OCI-LY7 (cell line): ENCODE data around the gene ITIH4. TPM values are rescaled to one million over a fixed set of nuclear protein-coding genes. Genes with fewer than 3 reads are reported as not detected.

Source experiments
- BruUV-seq: library from RNA; stranded (reverse); fragments of 400-500 nt; replicated peaks from 2 replicates; lab custom pipeline; 2021; lab: Mats Ljungman, UMichigan
- CTCF ChIA-PET: fragments of 300-600 bp; sonication (Branson Sonifier 250); formaldehyde crosslinking; loops from one replicate; lab custom pipeline; 2022; ENCODE audit warnings: antibody characterized with exemption; ENCODE audit not compliant: unreplicated experiment; lab: Charles Lee
- POLR2A ChIA-PET: fragments of 300-600 bp; sonication (Branson Sonifier 250); formaldehyde crosslinking; loops from one replicate; lab custom pipeline; 2022; ENCODE audit warnings: antibody characterized with exemption; lab: Charles Lee
- DNase-seq: peaks from one replicate; pipeline ENCODE4 v3.0.0-alpha.2; 2015; ENCODE audit warnings: low spot score
- H2AFZ ChIP-seq: fragments of 200-600 bp; sonication (generic), shearing (Covaris generic); 2 replicates; pipeline ENCODE4 v1.6.1; 2014; ENCODE audit warnings: mild to moderate bottlenecking, antibody characterized with exemption, low read length, moderate library complexity
- H3K27ac ChIP-seq: fragments of 200-600 bp; sonication (generic); 2 replicates; pipeline ENCODE4 v1.5.1; 2014; ENCODE audit warnings: mixed run types, low read depth, mild to moderate bottlenecking, moderate library complexity, low read length, inconsistent platforms; ENCODE audit not compliant: poor library complexity, severe bottlenecking
- H3K36me3 ChIP-seq: fragments of 200-600 bp; sonication (generic); 2 replicates; pipeline ENCODE4 v1.6.1; 2014; ENCODE audit warnings: mild to moderate bottlenecking, antibody characterized with exemption, low read length, moderate library complexity, mixed read lengths; ENCODE audit not compliant: insufficient read depth
- H3K4me1 ChIP-seq: fragments of 200-600 bp; sonication (generic); 2 replicates; pipeline ENCODE4 v1.5.1; 2014; ENCODE audit warnings: mild to moderate bottlenecking, low read length; ENCODE audit not compliant: insufficient read depth, poor library complexity, severe bottlenecking
- H3K4me2 ChIP-seq: fragments of 200-600 bp; sonication (generic); 2 replicates; pipeline ENCODE4 v1.6.1; 2014; ENCODE audit warnings: mild to moderate bottlenecking, low read length
- H3K4me3 ChIP-seq: fragments of 200-600 bp; sonication (generic); 2 replicates; pipeline ENCODE4 v1.5.1; 2014; ENCODE audit warnings: mild to moderate bottlenecking, low read depth, low read length; ENCODE audit not compliant: poor library complexity, severe bottlenecking
- H3K79me2 ChIP-seq: fragments of 200-600 bp; sonication (generic); 2 replicates; pipeline ENCODE4 v1.6.1; 2016; ENCODE audit warnings: low read depth, mild to moderate bottlenecking, low read length, moderate library complexity, mixed read lengths; ENCODE audit not compliant: insufficient read depth
- H3K9me2 ChIP-seq: fragments of 200-600 bp; sonication (generic); 2 replicates; pipeline ENCODE4 v1.6.1; 2016; ENCODE audit warnings: mild to moderate bottlenecking, low read length, mixed read lengths; ENCODE audit not compliant: insufficient read depth
- H3K9me3 ChIP-seq: fragments of 200-600 bp; sonication (generic); 2 replicates; pipeline ENCODE4 v1.6.1; 2014; ENCODE audit warnings: mild to moderate bottlenecking, mixed run types, low read length, mixed read lengths
- H4K20me1 ChIP-seq: fragments of 200-600 bp; sonication (generic); 2 replicates; pipeline ENCODE4 v1.6.1; 2014; ENCODE audit warnings: mild to moderate bottlenecking, antibody characterized with exemption, low read length, moderate library complexity, mixed read lengths; ENCODE audit not compliant: insufficient read depth
- CTCF ChIP-seq: fragments of 200-600 bp; sonication (generic); conservative IDR thresholded peaks from 2 replicates; pipeline ENCODE4 v1.5.1; 2014; ENCODE audit warnings: mild to moderate bottlenecking, antibody characterized with exemption, low read length, moderate library complexity, mixed read lengths
- EZH2phosphoT487 ChIP-seq: fragments of 200-600 bp; sonication (generic); IDR thresholded peaks from 2 replicates; pipeline ENCODE4 v1.6.1; 2018; ENCODE audit warnings: low read depth, borderline replicate concordance, mild to moderate bottlenecking, mixed run types, antibody characterized with exemption, low read length, moderate library complexity, mixed read lengths
- intact Hi-C: fragments of 100-400 bp; cut with micrococcal nuclease; formaldehyde crosslinking; loops from one replicate; pipeline ENCODE4 v1.10.0; 2022; ENCODE audit not compliant: unreplicated experiment
- total RNA-seq, 2 experiments: library from RNA; depleted of rRNA in 1 of 2; stranded (reverse); fragments of >200 nt in 1 of 2; shearing (Covaris generic) in 1 of 2; gene quantifications; 2 replicates each; pipeline ENCODE4 v1.2.3, GENCODE V29; 2014 to 2022

Gene ITIH4
- total RNA-seq, 2 experiments from 2014 or later: 2.1 to 2.2 TPM

GRCh38 chr3:52792413-52792812 lies 38.1 kb downstream of the ITIH4 start:
- no peak overlapping the region for H3K27ac ChIP-seq
- intact Hi-C loops: no loop called here
- H2AFZ ChIP-seq: no peak overlapping the region
- no peaks in the 10 kb centered on the region for H4K20me1 ChIP-seq
- no peaks in the 10 kb centered on the region for H3K9me3 ChIP-seq
- no peak overlapping the region for H3K4me3 ChIP-seq
- no peaks in the 10 kb centered on the region for H3K4me1 ChIP-seq
- no peaks in the 10 kb centered on the region for H3K9me2 ChIP-seq
- H3K36me3 ChIP-seq: no peaks in the 10 kb centered on the region
- BruUV-seq: no TSS peak
- ChIA-PET POLR2A (interaction anchor here (0.6 to 1.1 kb wide), 3 partner anchors 27 to 161 kb away, joined by 3 to 4 read pairs (median 4); no protein-coding TSS in a partner anchor), CTCF (no interaction called here)
- H3K79me2 ChIP-seq: no peaks in the 10 kb centered on the region
- H3K4me2 ChIP-seq: no peak overlapping the region
- DNase-seq: peak; percentile 24
- peak; percentile 73 for TF ChIP-seq CTCF
- no peak for TF ChIP-seq EZH2phosphoT487

DNA sequence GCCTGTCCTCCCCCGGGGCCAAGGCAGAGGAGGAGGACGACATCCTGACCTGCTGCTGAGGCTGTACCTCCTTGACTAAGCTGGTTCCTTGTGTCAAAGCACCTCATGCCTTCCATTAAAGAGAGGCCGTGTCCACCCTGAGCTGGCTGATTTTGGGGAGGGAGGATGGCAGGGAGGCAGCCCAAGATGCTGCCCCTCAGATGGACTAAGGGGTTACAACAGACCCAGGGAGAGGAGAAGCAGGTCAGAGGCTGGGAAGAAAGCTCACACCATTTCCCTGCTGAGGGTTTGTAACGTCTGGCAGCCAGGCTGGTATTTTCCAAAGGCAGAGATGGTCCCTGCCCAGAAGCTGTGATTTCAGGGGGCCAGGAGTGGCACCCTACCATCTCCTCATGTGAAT lies 38.5 kb downstream of the ITIH4 start:
- H3K27ac ChIP-seq: no peak overlapping the region
- intact Hi-C loops: no loop called here
- BruUV-seq: no TSS peak
- H3K4me2 ChIP-seq: no peak overlapping the region
- H4K20me1 ChIP-seq: no peaks in the 10 kb centered on the region
- POLR2A ChIA-PET: interaction anchor here (0.6 to 1.1 kb wide), 2 partner anchors 27 to 161 kb away, joined by 3 to 4 read pairs; no protein-coding TSS in a partner anchor
- no peaks in the 10 kb centered on the region for H3K79me2 ChIP-seq
- H3K4me3 ChIP-seq: no peak overlapping the region
- H3K9me2 ChIP-seq: no peaks in the 10 kb centered on the region
- no peaks in the 10 kb centered on the region for H3K9me3 ChIP-seq
- H3K36me3 ChIP-seq: no peaks in the 10 kb centered on the region
- no peaks in the 10 kb centered on the region for H3K4me1 ChIP-seq
- CTCF ChIA-PET: interaction anchor here (0.6 kb wide), 1 partner anchor 151 kb away, joined by 3 read pairs; no protein-coding TSS in a partner anchor
- TF ChIP-seq EZH2phosphoT487: no peak
- no peak for TF ChIP-seq CTCF
- DNase-seq: no peak
- H2AFZ ChIP-seq: no peak overlapping the region

GRCh38 chr3:52791366-52791765 lies 39.1 kb downstream of the ITIH4 start:
- no peak for DNase-seq
- POLR2A ChIA-PET: no interaction called here
- Histone ChIP-seq H3K4me2 (no peak overlapping the region), H3K9me2 (no peaks in the 10 kb centered on the region), H3K4me1 (no peaks in the 10 kb centered on the region), H3K27ac (no peak overlapping the region), H3K9me3 (no peaks in the 10 kb centered on the region), H3K79me2 (no peaks in the 10 kb centered on the region), H2AFZ (no peak overlapping the region), H3K36me3 (no peaks in the 10 kb centered on the region), H4K20me1 (no peaks in the 10 kb centered on the region), H3K4me3 (no peak overlapping the region)
- intact Hi-C loops: no loop called here
- no TSS peak for BruUV-seq
- CTCF ChIA-PET: interaction anchor here (0.6 kb wide), 1 partner anchor 151 kb away, joined by 3 read pairs; no protein-coding TSS in a partner anchor
- TF ChIP-seq CTCF (no peak), EZH2phosphoT487 (no peak)
